Fibroblast of the aortic adventitia (primary cell): Measurements from ENCODE around the gene QRFPR. TPM values are rescaled to one million over a fixed set of nuclear protein-coding genes. Genes with fewer than 3 reads are reported as not detected.

ENCODE experiments used
- DNase-seq: peaks from one replicate; pipeline ENCODE4 v3.0.0-alpha.2; 2010; ENCODE audit warnings: low read depth
- H3K4me3 ChIP-seq: 2 replicates; pipeline ENCODE4 v1.5.1; 2011; ENCODE audit warnings: low read depth, mild to moderate bottlenecking, control low read depth, low read length, moderate library complexity
- CTCF ChIP-seq: IDR thresholded peaks from 2 replicates; pipeline ENCODE4 v1.5.1; 2011; ENCODE audit warnings: mild to moderate bottlenecking, low read length, control low read depth, inconsistent platforms; ENCODE audit not compliant: insufficient read depth
- small RNA-seq: library from RNA; depleted of rRNA; stranded (forward); fragments of <200 nt; gene quantifications from one replicate; pipeline ENCODE3, GENCODE V24; 2012
- total RNA-seq: library from RNA; depleted of rRNA; stranded (reverse); fragments of >200 nt; gene quantifications from 2 replicates; pipeline ENCODE4 v1.2.3, GENCODE V29; 2012; ENCODE audit warnings: low replicate concordance

Gene QRFPR
- total RNA-seq, 1 donor = not detected

GRCh38 chr4:121306931-121307330 is 73.9 kb downstream of the QRFPR start:
- TF ChIP-seq CTCF = no peak
- DNase-seq = no peak
- no peak overlapping the region for H3K4me3 ChIP-seq

- no peak for DNase-seq
- TF ChIP-seq CTCF = no peak
These were observed 75.9 kb downstream of the QRFPR start for GRCh38 chr4:121304893-121305292.

GRCh38 chr4:121299367-121299766 is 81.5 kb downstream of the QRFPR start:
- H3K4me3 ChIP-seq = no peak overlapping the region
- no peak for TF ChIP-seq CTCF
- no peak for DNase-seq

More at GRCh38 chr4:121304893-121305292, 75.9 kb downstream of the QRFPR start:
- no peak overlapping the region for H3K4me3 ChIP-seq

GRCh38 chr4:121283319-121283718 is 97.5 kb downstream of the QRFPR start:
- DNase-seq = no peak
- TF ChIP-seq CTCF = no peak
- no peak overlapping the region for H3K4me3 ChIP-seq

- TF ChIP-seq CTCF = no peak
- H3K4me3 ChIP-seq = no peak overlapping the region
- DNase-seq = no peak
These were observed 100.4 kb downstream of the QRFPR start for GRCh38 chr4:121280425-121280824.

GRCh38 chr4:121278811-121279368 is 101.9 kb downstream of the QRFPR start:
- TF ChIP-seq CTCF = no peak
- H3K4me3 ChIP-seq = no peak overlapping the region
- DNase-seq = peak; percentile 55

Small RNA genes lying within 50 kb of the gene (small RNA-seq; reads per million reads assigned to genes)
- not detected for gene RF00019

Other genes with a start within 250 kb of the QRFPR start
- 0.72 TPM in 1 of 2 replicates, not detected in the other for gene TNIP3, start 216.7 kb downstream of the QRFPR start, total RNA-seq